PC-9 (cell line): Measurements from ENCODE around the gene FHDC1. TPM values are rescaled to one million over a fixed set of nuclear protein-coding genes. Genes with fewer than 3 reads are reported as not detected.

Experiments
- BruUV-seq: library from RNA; stranded (reverse); fragments of 400-500 nt; replicated peaks from 2 replicates; lab custom pipeline; 2021; lab: Mats Ljungman, UMichigan
- CTCF ChIA-PET: fragments of 300-600 bp; sonication (Branson Sonifier 250); formaldehyde crosslinking; loops from one replicate; lab custom pipeline; 2022; ENCODE audit warnings: antibody characterized with exemption; lab: Charles Lee
- POLR2A ChIA-PET: fragments of 300-600 bp; sonication (Branson Sonifier 250); formaldehyde crosslinking; loops from one replicate; lab custom pipeline; 2022; ENCODE audit warnings: antibody characterized with exemption; ENCODE audit not compliant: unreplicated experiment; lab: Charles Lee
- DNase-seq, 2 experiments: peaks; one replicate each; pipeline versions ENCODE4 v3.0.0 to v3.0.0-alpha.2; 2015 to 2022; ENCODE audit warnings: mixed read lengths in 1 of 2
- H2AFZ ChIP-seq: fragments of 200-600 bp; sonication (generic); 2 replicates; pipeline ENCODE4 v1.8.1; 2017; ENCODE audit warnings: antibody characterized with exemption
- H3F3A ChIP-seq: fragments of 200-600 bp; sonication (generic); 2 replicates; pipeline ENCODE4 v1.8.1; 2017; ENCODE audit warnings: antibody characterized with exemption, mild to moderate bottlenecking, low read depth; ENCODE audit not compliant: insufficient read depth
- H3K27ac ChIP-seq: fragments of 200-600 bp; sonication (generic); 2 replicates; pipeline ENCODE4 v1.6.1; 2016; ENCODE audit warnings: mixed run types
- H3K27me3 ChIP-seq: fragments of 200-600 bp; sonication (generic); 2 replicates; pipeline ENCODE4 v1.6.1; 2016; ENCODE audit warnings: low read depth, mixed run types; ENCODE audit not compliant: insufficient read depth
- H3K36me3 ChIP-seq: fragments of 200-600 bp; sonication (generic); 2 replicates; pipeline ENCODE4 v1.6.1; 2016; ENCODE audit warnings: low read depth, mixed run types
- H3K4me1 ChIP-seq: fragments of 200-600 bp; sonication (generic); replicated peaks from 2 replicates; pipeline ENCODE4 v1.6.1; 2016; ENCODE audit warnings: mixed run types; ENCODE audit not compliant: insufficient read depth
- H3K4me2 ChIP-seq: fragments of 200-600 bp; sonication (generic); 2 replicates; pipeline ENCODE4 v1.6.1; 2017; ENCODE audit warnings: mixed run types
- H3K4me3 ChIP-seq: fragments of 200-600 bp; sonication (generic); 2 replicates; pipeline ENCODE4 v1.6.1; 2016; ENCODE audit warnings: mixed run types
- H3K79me2 ChIP-seq: fragments of 200-600 bp; sonication (generic); 2 replicates; pipeline ENCODE4 v1.6.1; 2017; ENCODE audit warnings: low read depth, mixed run types
- H3K9me2 ChIP-seq: fragments of 200-600 bp; sonication (generic); 2 replicates; pipeline ENCODE4 v1.8.1; 2017; ENCODE audit warnings: mild to moderate bottlenecking; ENCODE audit not compliant: insufficient read depth
- H3K9me3 ChIP-seq: fragments of 200-600 bp; sonication (generic); 2 replicates; pipeline ENCODE4 v1.8.1; 2016; ENCODE audit warnings: low read depth; ENCODE audit not compliant: insufficient read depth
- H4K20me1 ChIP-seq: fragments of 200-600 bp; sonication (generic); 2 replicates; pipeline ENCODE4 v1.8.1; 2017; ENCODE audit not compliant: insufficient read depth
- CTCF ChIP-seq: fragments of 200-600 bp; sonication (generic); conservative IDR thresholded peaks from 2 replicates; pipeline ENCODE4 v1.6.1; 2017; ENCODE audit warnings: mixed run types, antibody characterized with exemption, mild to moderate bottlenecking, moderate library complexity
- EZH2 ChIP-seq: fragments of 200-600 bp; sonication (generic); IDR thresholded peaks from 2 replicates; pipeline ENCODE4 v1.8.0; 2017; ENCODE audit warnings: antibody characterized with exemption, low read depth
- intact Hi-C: fragments of 100-400 bp; cut with micrococcal nuclease; formaldehyde crosslinking; loops from one replicate; pipeline ENCODE4 v1.10.0; 2022; ENCODE audit not compliant: unreplicated experiment
- total RNA-seq: library from RNA; stranded (reverse); gene quantifications from 2 replicates; pipeline ENCODE4 v1.2.3, GENCODE V29; 2021

FHDC1 gene
- total RNA-seq, 1 experiment from 2014 or later, result 17.4 TPM

GRCh38 chr4:152954741-152955140 lies 18.6 kb downstream of the FHDC1 start:
- intact Hi-C loops, result no loop called here
- no peaks in the 10 kb centered on the region for H3K9me3 ChIP-seq
- H3K4me3 ChIP-seq, result no peak overlapping the region
- TF ChIP-seq EZH2 (no peak), CTCF (no peak)
- ChIA-PET POLR2A (interaction anchor here (0.7 kb wide), 1 partner anchor 14 kb away, joined by 5 read pairs; no protein-coding TSS in a partner anchor), CTCF (no interaction called here)
- H3K79me2 ChIP-seq, result no peaks in the 10 kb centered on the region
- H3K4me1 ChIP-seq, result no peaks in the 10 kb centered on the region
- no peak for DNase-seq
- no peaks in the 10 kb centered on the region for H4K20me1 ChIP-seq
- no TSS peak for BruUV-seq
- no peaks in the 10 kb centered on the region for H3F3A ChIP-seq
- H3K27ac ChIP-seq, result no peak overlapping the region
- no peak overlapping the region for H3K4me2 ChIP-seq
- H3K9me2 ChIP-seq, result no peaks in the 10 kb centered on the region
- no peak overlapping the region for H2AFZ ChIP-seq
- no peaks in the 10 kb centered on the region for H3K36me3 ChIP-seq
- H3K27me3 ChIP-seq, result no peaks in the 10 kb centered on the region

DNA sequence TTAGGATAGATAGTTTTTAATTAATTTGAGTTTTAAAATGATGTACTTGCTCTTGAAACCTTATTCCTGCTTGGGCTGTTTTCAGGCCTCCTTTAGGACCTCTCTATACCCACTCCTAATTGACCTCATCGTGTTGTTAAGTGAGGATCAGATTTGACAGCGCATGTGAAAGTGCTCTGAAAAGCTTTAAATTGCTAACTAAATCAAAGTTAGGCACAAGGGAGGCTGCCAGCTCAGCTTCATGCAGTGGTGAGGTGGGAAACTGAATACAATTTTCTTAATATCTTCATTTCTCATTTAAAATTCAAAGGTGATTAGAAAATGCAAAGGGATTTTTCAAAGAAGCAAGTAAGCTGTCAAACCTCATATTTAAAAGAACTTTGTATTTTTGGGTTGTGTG lies 20.0 kb downstream of the FHDC1 start:
- Histone ChIP-seq H3K9me2 (no peaks in the 10 kb centered on the region), H3K27ac (no peak overlapping the region), H3K9me3 (no peaks in the 10 kb centered on the region), H3F3A (no peaks in the 10 kb centered on the region), H2AFZ (no peak overlapping the region), H3K27me3 (no peaks in the 10 kb centered on the region), H3K4me2 (no peak overlapping the region), H3K4me3 (no peak overlapping the region), H3K36me3 (no peaks in the 10 kb centered on the region), H3K4me1 (no peaks in the 10 kb centered on the region), H3K79me2 (no peaks in the 10 kb centered on the region), H4K20me1 (no peaks in the 10 kb centered on the region)
- no peak for DNase-seq
- ChIA-PET CTCF (interaction anchor here (0.6 kb wide), 1 partner anchor 430 kb away, joined by 3 read pairs; no protein-coding TSS in a partner anchor), POLR2A (no interaction called here)
- intact Hi-C loops, result no loop called here
- no peak for TF ChIP-seq CTCF
- no peak for TF ChIP-seq EZH2
- BruUV-seq, result no TSS peak

DNA sequence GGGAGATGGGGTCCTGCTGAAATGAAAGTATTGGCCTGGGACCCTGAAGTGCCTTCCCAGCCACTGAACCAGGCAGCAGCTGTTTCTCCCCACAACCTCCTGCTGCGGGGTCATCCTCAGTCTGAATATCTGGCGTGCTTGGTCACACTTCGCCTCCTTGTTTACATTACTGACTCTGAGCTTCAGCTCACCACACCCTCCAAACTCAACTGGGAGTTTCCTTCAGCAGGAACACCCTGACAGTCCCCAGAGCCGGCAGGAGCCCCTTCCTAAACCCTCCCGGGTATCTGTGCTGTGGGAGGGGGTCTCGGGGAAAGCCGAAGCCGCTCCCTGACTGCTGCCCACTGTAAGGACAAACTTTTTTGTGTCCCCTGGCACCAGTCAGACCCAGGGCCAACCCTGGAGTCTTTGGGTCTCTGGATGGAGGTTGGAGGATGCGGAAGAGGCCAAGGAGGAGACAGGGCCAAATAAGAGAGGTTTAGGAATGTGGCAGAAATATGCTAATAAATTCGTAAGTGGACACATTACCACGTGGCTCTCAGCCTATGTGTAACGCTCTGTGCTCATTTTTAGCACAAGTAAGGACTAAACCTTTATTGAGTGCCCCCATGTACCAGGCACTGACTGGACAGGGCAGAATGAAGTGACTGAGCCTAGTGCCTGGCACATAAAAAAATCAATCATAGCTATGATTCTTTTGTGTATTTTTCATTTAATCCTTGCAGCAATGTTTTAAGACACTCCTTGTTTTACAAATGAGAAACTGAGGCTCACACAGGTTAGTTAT lies 20.7 kb downstream of the FHDC1 start:
- intact Hi-C loops, result no loop called here
- Histone ChIP-seq H3K27me3 (no peaks in the 10 kb centered on the region), H4K20me1 (no peaks in the 10 kb centered on the region), H2AFZ (no peak overlapping the region), H3K4me2 (no peak overlapping the region), H3F3A (no peaks in the 10 kb centered on the region), H3K4me1 (no peaks in the 10 kb centered on the region), H3K9me3 (no peaks in the 10 kb centered on the region), H3K36me3 (no peaks in the 10 kb centered on the region), H3K4me3 (no peak overlapping the region), H3K9me2 (no peaks in the 10 kb centered on the region), H3K27ac (no peak overlapping the region), H3K79me2 (no peaks in the 10 kb centered on the region)
- DNase-seq, result no peak
- TF ChIP-seq CTCF (no peak), EZH2 (no peak)
- CTCF ChIA-PET, result interaction anchor here (0.6 kb wide), 1 partner anchor 431 kb away, joined by 3 read pairs; no protein-coding TSS in a partner anchor
- POLR2A ChIA-PET, result interaction anchor here (0.7 kb wide), 2 partner anchors 23 to 270 kb away, joined by 3 to 4 read pairs; no protein-coding TSS in a partner anchor
- no TSS peak for BruUV-seq
